HG03103 (cell line): ENCODE data around the gene OBSCN.

Experiments used
- ATAC-seq: cut with Tn5 transposase; IDR thresholded peaks from one replicate; pipeline ENCODE4 v1.9.1; 2021; ENCODE audit warnings: low read depth; ENCODE audit not compliant: unreplicated experiment

The OBSCN gene

GRCh38 chr1:228350831-228351781 is 143.3 kb downstream of the OBSCN start:
- ATAC-seq = no peak

GRCh38 chr1:228351850-228352249 is 144.0 kb downstream of the OBSCN start:
- no peak for ATAC-seq

- ATAC-seq = no peak
Measured at GRCh38 chr1:228352677-228353481, 145.0 kb downstream of the OBSCN start.

GRCh38 chr1:228353601-228354371 is 145.9 kb downstream of the OBSCN start:
- no peak for ATAC-seq

- ATAC-seq = no peak
Measured at GRCh38 chr1:228354390-228355320, 146.8 kb downstream of the OBSCN start.

- no peak for ATAC-seq
Measured at GRCh38 chr1:228356897-228357680, 149.2 kb downstream of the OBSCN start.

GRCh38 chr1:228358039-228358763 is 150.4 kb downstream of the OBSCN start:
- ATAC-seq = no peak

GRCh38 chr1:228358764-228359612 is 151.1 kb downstream of the OBSCN start:
- ATAC-seq = no peak

GRCh38 chr1:228359613-228360532 is 152.0 kb downstream of the OBSCN start:
- ATAC-seq = no peak

- ATAC-seq = no peak
Measured at GRCh38 chr1:228360533-228361313, 152.9 kb downstream of the OBSCN start.

GRCh38 chr1:228361314-228362140 is 153.7 kb downstream of the OBSCN start:
- ATAC-seq = no peak

GRCh38 chr1:228362141-228362883 is 154.5 kb downstream of the OBSCN start:
- no peak for ATAC-seq

- ATAC-seq = no peak
Measured at GRCh38 chr1:228362884-228363450, 155.1 kb downstream of the OBSCN start.

- ATAC-seq = no peak
Measured at GRCh38 chr1:228363686-228364067, 155.8 kb downstream of the OBSCN start.
